DND-41 (cell line): ENCODE data around the gene MEOX1.
"Not testable (repeated sequence)": the region's sequence is repeated elsewhere in the genome, so short reads cannot be mapped to it uniquely, and the experiment has no call there.

Experiments used
- ATAC-seq: fragments of 200-7000 bp; cut with Tn5 transposase; 3 replicates; pipeline ENCODE4 v1.9.1; 2021; ENCODE audit warnings: low read depth; ENCODE audit not compliant: insufficient read depth
- DNase-seq: peaks from one replicate; pipeline ENCODE4 v3.0.0-alpha.2; 2020
- H2AFZ ChIP-seq: 2 replicates; pipeline ENCODE4 v1.6.0; 2012; ENCODE audit warnings: low read depth, low read length
- H3K27ac ChIP-seq: 2 replicates; pipeline ENCODE4 v1.5.1; 2012; ENCODE audit warnings: low read length, inconsistent platforms
- H3K27me3 ChIP-seq: fragments of 200-600 bp; sonication (generic); 2 replicates; pipeline ENCODE4 v1.6.0; 2012; ENCODE audit warnings: low read length, mild to moderate bottlenecking, inconsistent platforms; ENCODE audit not compliant: insufficient read depth, poor library complexity
- H3K36me3 ChIP-seq: 2 replicates; pipeline ENCODE4 v1.5.1; 2012; ENCODE audit warnings: low read length, inconsistent platforms; ENCODE audit not compliant: insufficient read depth
- H3K4me1 ChIP-seq: 2 replicates; pipeline ENCODE4 v1.5.1; 2012; ENCODE audit warnings: mild to moderate bottlenecking, low read length; ENCODE audit not compliant: insufficient read depth
- H3K4me2 ChIP-seq: 2 replicates; pipeline ENCODE4 v1.6.0; 2012; ENCODE audit warnings: mild to moderate bottlenecking, moderate library complexity, low read length, inconsistent platforms; ENCODE audit not compliant: insufficient read depth
- H3K4me3 ChIP-seq, 2 experiments: fragments of 200-600 bp in 1 of 2; shearing (Covaris generic) in 1 of 2; 2 replicates each; pipeline ENCODE4 v1.5.1; 2012 to 2016; ENCODE audit warnings: inconsistent platforms in 2 of 2, low read length in 2 of 2, mild to moderate bottlenecking in 2 of 2, low read depth in 1 of 2, moderate library complexity in 1 of 2
- H3K79me2 ChIP-seq: 2 replicates; pipeline ENCODE4 v1.6.0; 2012; ENCODE audit warnings: low read length, inconsistent platforms; ENCODE audit not compliant: insufficient read depth
- H3K9ac ChIP-seq: 2 replicates; pipeline ENCODE4 v1.6.0; 2012; ENCODE audit warnings: low read depth, mild to moderate bottlenecking, inconsistent platforms, low read length, moderate library complexity
- H3K9me3 ChIP-seq: 2 replicates; pipeline ENCODE4 v1.5.1; 2012; ENCODE audit warnings: low read length, moderate library complexity, mild to moderate bottlenecking, inconsistent platforms; ENCODE audit not compliant: insufficient read depth, severe bottlenecking
- H4K20me1 ChIP-seq: 2 replicates; pipeline ENCODE4 v1.6.0; 2012; ENCODE audit warnings: low read length; ENCODE audit not compliant: insufficient read depth
- CTCF ChIP-seq: IDR thresholded peaks from 2 replicates; pipeline ENCODE4 v1.5.1; 2012; ENCODE audit warnings: borderline replicate concordance, low read length, moderate library complexity, mild to moderate bottlenecking; ENCODE audit not compliant: poor library complexity, severe bottlenecking; ENCODE audit errors: extremely low read depth
- EZH2 ChIP-seq: IDR thresholded peaks from 3 replicates; pipeline ENCODE4 v1.6.1; 2012; ENCODE audit warnings: borderline replicate concordance, low read depth, mild to moderate bottlenecking, moderate library complexity, low read length, inconsistent platforms; ENCODE audit not compliant: severe bottlenecking

MEOX1 gene

GRCh38 chr17:43608313-43608712, 53.4 kb downstream of the MEOX1 start:
- H3K9me3 ChIP-seq: no peaks in the 10 kb centered on the region
- H3K27me3 ChIP-seq: no peaks in the 10 kb centered on the region
- H3K27ac ChIP-seq: no peak overlapping the region
- DNase-seq: no peak
- H2AFZ ChIP-seq: no peak overlapping the region
- no peaks in the 10 kb centered on the region; the same call in 1 of the 2 replicates for H4K20me1 ChIP-seq
- H3K4me3 ChIP-seq: no peak overlapping the region
- no peak for ATAC-seq
- no peak overlapping the region for H3K9ac ChIP-seq
- H3K36me3 ChIP-seq: no peaks in the 10 kb centered on the region
- no peak for TF ChIP-seq EZH2
- no peak for TF ChIP-seq CTCF
- H3K79me2 ChIP-seq: no peaks in the 10 kb centered on the region
- H3K4me2 ChIP-seq: no peak overlapping the region
- H3K4me1 ChIP-seq: no peaks in the 10 kb centered on the region

GRCh38 chr17:43604549-43604948, 57.2 kb downstream of the MEOX1 start:
- H4K20me1 ChIP-seq: no peaks in the 10 kb centered on the region; the same call in 1 of the 2 replicates
- H3K36me3 ChIP-seq: no peaks in the 10 kb centered on the region
- no peak overlapping the region for H2AFZ ChIP-seq
- TF ChIP-seq EZH2: no peak
- no peak for TF ChIP-seq CTCF
- no peak overlapping the region for H3K4me2 ChIP-seq
- H3K9me3 ChIP-seq: no peaks in the 10 kb centered on the region
- no peak overlapping the region for H3K27ac ChIP-seq
- H3K4me3 ChIP-seq: no peak overlapping the region
- H3K4me1 ChIP-seq: no peaks in the 10 kb centered on the region
- DNase-seq: no peak
- no peaks in the 10 kb centered on the region for H3K79me2 ChIP-seq
- H3K9ac ChIP-seq: no peak overlapping the region
- no peaks in the 10 kb centered on the region for H3K27me3 ChIP-seq
- no peak for ATAC-seq

GRCh38 chr17:43603321-43603720, 58.4 kb downstream of the MEOX1 start:
- no peaks in the 10 kb centered on the region; the same call in 1 of the 2 replicates for H4K20me1 ChIP-seq
- no peak overlapping the region for H2AFZ ChIP-seq
- H3K4me1 ChIP-seq: no peaks in the 10 kb centered on the region
- TF ChIP-seq EZH2: no peak
- H3K27me3 ChIP-seq: no peaks in the 10 kb centered on the region
- DNase-seq (no peak), ATAC-seq (no peak)
- H3K36me3 ChIP-seq: no peaks in the 10 kb centered on the region
- no peak overlapping the region for H3K27ac ChIP-seq
- H3K9me3 ChIP-seq: no peaks in the 10 kb centered on the region
- no peak overlapping the region for H3K9ac ChIP-seq
- no peak overlapping the region for H3K4me2 ChIP-seq
- no peak overlapping the region for H3K4me3 ChIP-seq
- H3K79me2 ChIP-seq: no peaks in the 10 kb centered on the region

DNA sequence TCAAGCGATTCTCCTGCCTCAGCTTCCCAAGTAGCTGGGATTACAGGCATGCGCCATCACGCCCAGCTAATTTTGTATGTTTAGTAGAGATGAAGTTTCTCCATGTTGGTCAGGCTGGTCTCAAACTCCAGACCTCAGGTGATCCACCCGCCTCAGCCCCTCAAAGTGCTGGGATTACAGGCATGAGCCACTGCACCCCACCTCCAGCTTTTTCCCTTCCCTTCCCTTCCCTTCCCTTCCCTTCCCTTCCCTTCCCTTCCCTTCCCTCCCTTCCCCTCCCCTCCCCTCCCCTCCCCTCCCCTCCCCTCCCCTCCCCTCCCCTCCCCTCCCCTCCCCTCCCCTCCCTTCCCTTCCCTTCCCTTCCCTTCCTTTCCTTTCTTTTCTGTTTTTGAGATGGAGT, 59.2 kb downstream of the MEOX1 start:
- not testable (repeated sequence) for H2AFZ ChIP-seq, H3K4me1 ChIP-seq, H3K27me3 ChIP-seq, ATAC-seq, H3K27ac ChIP-seq, H3K9me3 ChIP-seq, H3K4me3 ChIP-seq, H3K9ac ChIP-seq, H3K36me3 ChIP-seq, H3K79me2 ChIP-seq, H4K20me1 ChIP-seq, DNase-seq, H3K4me2 ChIP-seq
